Purkinje cell (primary cell): ENCODE data around the gene RPS27L. TPM values are rescaled to one million over a fixed set of nuclear protein-coding genes. Genes with fewer than 3 reads are reported as not detected.

ENCODE experiments used
- polyA plus RNA-seq: library from polyadenylated mRNA; unstranded; fragments of >200 nt; fragmentation: Nextera tagmentation; gene quantifications from 2 replicates; pipeline ENCODE4 v1.2.1, GENCODE V29; 2014

Gene RPS27L
- 141 and 160 TPM in 2 replicates for polyA plus RNA-seq

DNA sequence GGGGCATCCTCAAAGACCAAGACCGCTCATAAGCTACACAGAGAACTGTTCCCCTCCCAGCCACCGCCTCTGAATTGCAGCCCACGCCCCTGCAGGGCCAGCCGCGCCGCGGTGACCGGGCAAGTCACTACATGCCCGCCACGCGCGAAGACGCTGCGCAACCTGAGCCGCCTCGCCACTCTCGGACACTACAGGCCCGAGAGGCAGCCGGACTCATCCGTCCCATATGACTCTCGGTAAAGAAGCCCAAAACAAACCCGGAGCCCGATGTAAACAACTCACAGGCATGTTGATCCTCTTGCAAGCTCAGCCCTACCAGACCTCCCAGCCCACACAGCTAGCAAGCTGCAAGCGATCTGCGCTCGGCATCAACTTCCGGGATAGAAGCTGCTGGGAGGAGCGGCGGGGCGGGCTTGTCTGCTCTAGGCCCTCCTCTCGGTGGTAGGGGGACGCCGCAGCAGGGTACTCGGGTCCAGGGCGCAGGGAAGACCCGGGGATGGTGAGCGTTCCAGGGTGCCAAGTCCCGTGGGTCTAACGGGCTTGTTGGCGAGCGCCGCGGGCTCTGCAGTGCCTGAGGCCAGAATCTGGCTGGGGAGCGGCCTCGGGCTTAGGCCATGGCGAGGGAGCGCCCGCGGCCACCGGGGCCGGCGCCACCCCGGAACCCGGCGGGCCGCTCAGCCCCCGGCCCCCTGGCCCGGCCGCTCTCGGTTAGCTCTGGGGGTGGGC is at the start of gene RPS27L:
TSS of gene RPS27L (minus strand) at position 360 of the 726 bp plus-strand sequence. CDS start at position 288, 72 bp downstream.

DNA sequence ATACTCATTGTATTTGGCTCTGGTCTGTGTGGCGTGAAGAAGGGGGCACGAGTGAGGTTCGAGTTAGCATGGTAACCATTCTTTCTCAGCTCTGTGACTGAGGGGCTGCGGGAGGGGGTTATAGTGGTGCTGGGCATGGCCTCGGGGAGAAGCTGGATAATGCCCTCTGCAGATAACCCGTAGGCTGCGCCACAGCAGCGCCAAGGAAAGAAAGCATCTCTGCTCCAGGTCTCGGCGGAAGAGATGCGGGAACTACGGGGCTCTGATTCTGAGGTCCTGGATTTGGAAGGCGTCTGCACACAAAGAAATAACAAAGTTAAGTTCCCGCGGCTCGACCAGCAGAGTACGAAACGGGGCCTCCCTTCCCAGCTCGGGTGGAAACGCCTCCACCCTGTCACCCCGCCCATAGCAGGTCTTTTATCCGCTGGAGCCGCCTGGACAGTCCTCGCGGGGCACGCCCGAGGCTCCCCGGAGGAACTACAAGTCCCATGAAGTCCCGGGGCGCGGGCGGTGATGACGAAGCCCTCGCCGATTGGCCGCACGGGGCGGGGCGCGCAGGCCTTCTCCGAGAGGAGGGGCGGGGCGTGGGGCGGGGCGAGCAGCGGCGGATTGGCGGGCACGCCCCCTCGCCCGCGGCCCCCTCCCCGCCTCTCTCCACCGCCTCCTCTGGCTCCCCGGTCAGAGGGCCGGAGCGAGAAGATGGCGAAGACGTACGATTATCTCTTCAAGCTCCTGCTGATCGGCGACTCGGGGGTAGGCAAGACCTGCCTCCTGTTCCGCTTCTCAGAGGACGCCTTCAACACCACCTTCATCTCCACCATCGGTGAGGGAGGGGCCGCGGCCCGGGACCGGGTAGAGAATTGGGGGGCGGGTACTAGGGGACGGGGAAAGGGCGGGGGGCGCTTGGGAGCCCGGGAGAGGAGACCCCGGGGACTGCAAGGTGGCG is 31.9 kb upstream of the RPS27L start, which contains the start of gene RAB8B:
TSS of gene RAB8B (plus strand) at position 681 of the 946 bp plus-strand sequence. CDS start at position 700, 19 bp downstream.

DNA sequence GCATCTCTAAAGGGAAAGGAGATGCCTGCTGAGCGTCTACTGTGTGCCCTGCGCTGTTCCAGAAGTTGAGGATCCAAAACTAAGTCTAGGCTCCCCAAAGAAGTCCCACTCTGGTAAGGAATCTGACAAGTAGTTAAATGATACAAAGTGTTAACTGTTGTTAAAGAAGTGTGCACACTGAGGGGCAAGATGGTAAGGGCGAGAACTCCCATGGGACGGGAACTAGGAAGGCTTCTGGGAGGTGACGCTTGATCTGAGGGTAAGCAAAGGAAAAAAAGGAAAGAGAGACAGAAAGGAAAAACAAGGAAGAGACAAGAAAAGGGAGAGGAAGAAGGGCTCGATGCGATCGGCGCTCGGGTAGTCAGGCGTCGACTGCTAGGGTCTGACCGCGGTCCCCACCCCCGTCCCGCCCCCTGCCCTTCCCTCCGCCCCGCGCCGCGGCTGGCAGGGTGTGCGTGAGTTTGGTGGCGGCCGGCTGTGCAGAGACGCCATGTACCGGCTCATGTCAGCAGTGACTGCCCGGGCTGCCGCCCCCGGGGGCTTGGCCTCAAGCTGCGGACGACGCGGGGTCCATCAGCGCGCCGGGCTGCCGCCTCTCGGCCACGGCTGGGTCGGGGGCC is 35.8 kb downstream of the RPS27L start, which contains the start of gene LACTB:
TSS of gene LACTB (plus strand) at position 480 of the 620 bp plus-strand sequence. CDS start at position 491, 11 bp downstream.

Other genes starting within 250 kb of the RPS27L start
- gene TPM1, start 114.7 kb downstream of the RPS27L start, polyA plus RNA-seq = 24.4 and 26.9 TPM in 2 replicates
- gene LACTB, start 35.6 kb downstream of the RPS27L start, polyA plus RNA-seq = 3.1 and 6.4 TPM in 2 replicates
- gene RAB8B, start 32.1 kb upstream of the RPS27L start, polyA plus RNA-seq = 13.4 and 25.0 TPM in 2 replicates
- gene APH1B, start 120.1 kb upstream of the RPS27L start, polyA plus RNA-seq = 25.9 and 29.1 TPM in 2 replicates
- gene CA12, start 224.4 kb upstream of the RPS27L start, polyA plus RNA-seq = 87.1 and 111 TPM in 2 replicates